SK-N-SH treated with all-trans-retinoic acid at 6 μM for 48 hours (cell line): ENCODE data around the gene FHL3.

Experiments
- GLIS3 ChIP-seq: fragments of 250-450 bp; sonication (Bioruptor Pico); IDR thresholded peaks from 2 replicates; pipeline ENCODE4 v1.5.0; 2020; ENCODE audit warnings: mild to moderate bottlenecking, moderate library complexity
- SNAI2 ChIP-seq: fragments of 250-450 bp; sonication (Bioruptor Pico); IDR thresholded peaks from 2 replicates; pipeline ENCODE4 v1.5.0; 2020; ENCODE audit warnings: mild to moderate bottlenecking, moderate library complexity
- TF ChIP-seq, protein P1 (sequence below): fragments of 250-450 bp; sonication (Bioruptor Pico); IDR thresholded peaks from 2 replicates; pipeline ENCODE4 v1.8.0; 2020; ENCODE audit warnings: mild to moderate bottlenecking, moderate library complexity, borderline replicate concordance
- TF ChIP-seq, protein P2 (sequence below): fragments of 250-450 bp; sonication (Bioruptor Pico); IDR thresholded peaks from 2 replicates; pipeline ENCODE4 v1.5.1; 2021; ENCODE audit warnings: mild to moderate bottlenecking, moderate library complexity

DNA sequence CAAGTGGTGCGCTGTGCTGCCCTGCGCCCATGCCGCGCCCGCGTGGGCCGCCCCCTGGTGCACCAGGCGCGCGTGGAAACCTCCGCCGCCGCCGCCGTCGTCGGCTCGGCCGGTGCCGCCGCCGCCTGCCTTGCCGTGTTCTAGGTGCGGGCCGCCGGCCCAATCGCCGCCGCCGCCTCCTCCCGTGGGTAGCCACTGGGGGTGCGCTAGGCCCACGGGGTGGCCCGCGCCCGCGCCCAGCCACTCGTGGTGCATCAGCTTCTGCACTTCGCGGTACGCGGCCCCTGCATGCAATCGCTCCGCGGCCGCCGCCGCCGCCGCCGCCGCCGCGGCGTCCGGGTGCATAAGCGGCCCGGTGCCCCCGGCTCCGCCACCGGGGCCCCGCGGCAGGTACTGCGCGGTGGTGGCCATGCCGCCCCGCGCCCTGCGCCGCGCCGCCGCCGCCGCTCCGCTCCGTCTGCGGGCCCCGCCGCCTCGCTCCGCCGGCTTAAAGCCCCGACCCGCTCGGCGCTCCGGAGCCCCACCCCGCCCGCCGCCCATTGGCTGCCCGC, 41.1 kb upstream of the FHL3 start, which contains the start of gene POU3F1:
- TF ChIP-seq GLIS3 (no peak), SNAI2 (no peak)
- TF ChIP-seq, protein P1, sequence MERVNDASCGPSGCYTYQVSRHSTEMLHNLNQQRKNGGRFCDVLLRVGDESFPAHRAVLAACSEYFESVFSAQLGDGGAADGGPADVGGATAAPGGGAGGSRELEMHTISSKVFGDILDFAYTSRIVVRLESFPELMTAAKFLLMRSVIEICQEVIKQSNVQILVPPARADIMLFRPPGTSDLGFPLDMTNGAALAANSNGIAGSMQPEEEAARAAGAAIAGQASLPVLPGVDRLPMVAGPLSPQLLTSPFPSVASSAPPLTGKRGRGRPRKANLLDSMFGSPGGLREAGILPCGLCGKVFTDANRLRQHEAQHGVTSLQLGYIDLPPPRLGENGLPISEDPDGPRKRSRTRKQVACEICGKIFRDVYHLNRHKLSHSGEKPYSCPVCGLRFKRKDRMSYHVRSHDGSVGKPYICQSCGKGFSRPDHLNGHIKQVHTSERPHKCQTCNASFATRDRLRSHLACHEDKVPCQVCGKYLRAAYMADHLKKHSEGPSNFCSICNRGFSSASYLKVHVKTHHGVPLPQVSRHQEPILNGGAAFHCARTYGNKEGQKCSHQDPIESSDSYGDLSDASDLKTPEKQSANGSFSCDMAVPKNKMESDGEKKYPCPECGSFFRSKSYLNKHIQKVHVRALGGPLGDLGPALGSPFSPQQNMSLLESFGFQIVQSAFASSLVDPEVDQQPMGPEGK (CRISPR knock-in tag) = no peak
- TF ChIP-seq, protein P2, sequence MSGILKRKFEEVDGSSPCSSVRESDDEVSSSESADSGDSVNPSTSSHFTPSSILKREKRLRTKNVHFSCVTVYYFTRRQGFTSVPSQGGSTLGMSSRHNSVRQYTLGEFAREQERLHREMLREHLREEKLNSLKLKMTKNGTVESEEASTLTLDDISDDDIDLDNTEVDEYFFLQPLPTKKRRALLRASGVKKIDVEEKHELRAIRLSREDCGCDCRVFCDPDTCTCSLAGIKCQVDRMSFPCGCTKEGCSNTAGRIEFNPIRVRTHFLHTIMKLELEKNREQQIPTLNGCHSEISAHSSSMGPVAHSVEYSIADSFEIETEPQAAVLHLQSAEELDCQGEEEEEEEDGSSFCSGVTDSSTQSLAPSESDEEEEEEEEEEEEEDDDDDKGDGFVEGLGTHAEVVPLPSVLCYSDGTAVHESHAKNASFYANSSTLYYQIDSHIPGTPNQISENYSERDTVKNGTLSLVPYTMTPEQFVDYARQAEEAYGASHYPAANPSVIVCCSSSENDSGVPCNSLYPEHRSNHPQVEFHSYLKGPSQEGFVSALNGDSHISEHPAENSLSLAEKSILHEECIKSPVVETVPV (CRISPR knock-in tag) = no peak
